NOMO-1 treated with dmso at 0.1 percent for 144 hours (cell line): ENCODE data around the gene TEX36.
"Not testable (repeated sequence)": the region's sequence is repeated elsewhere in the genome, so short reads cannot be mapped to it uniquely, and the experiment has no call there.

ENCODE experiments used
- DNase-seq: peaks from one replicate; lab custom pipeline; 2025; ENCODE audit not compliant: unreplicated experiment; lab: John Stamatoyannopoulos, UW

Gene TEX36

GRCh38 chr10:125683063-125683462 is at the start of gene TEX36:
TEX36 (minus strand) TSS chr10:125683163; CDS start chr10:125682989, 174 bp downstream.
- no peak for DNase-seq

- DNase-seq, result no peak
Measured at GRCh38 chr10:125727436-125727835, 44.5 kb upstream of the TEX36 start.

GRCh38 chr10:125726914-125727313 is 44.0 kb upstream of the TEX36 start:
- no peak for DNase-seq

- DNase-seq, result no peak
Measured at GRCh38 chr10:125722811-125723210, 39.8 kb upstream of the TEX36 start.

GRCh38 chr10:125721035-125721434 is 38.1 kb upstream of the TEX36 start:
- no peak for DNase-seq

- no peak for DNase-seq
Measured at GRCh38 chr10:125720002-125720382, 37.0 kb upstream of the TEX36 start.

- DNase-seq, result peak; percentile 96
Measured at GRCh38 chr10:125719173-125720001, 36.4 kb upstream of the TEX36 start, which contains the start of gene EDRF1. EDRF1 (plus strand) TSS chr10:125719709; CDS start chr10:125719808, 99 bp downstream.

GRCh38 chr10:125714728-125715127 is 31.8 kb upstream of the TEX36 start:
- not testable (repeated sequence) for DNase-seq

GRCh38 chr10:125711110-125711750 is 28.3 kb upstream of the TEX36 start:
- DNase-seq, result no peak

GRCh38 chr10:125709553-125710474 is 26.9 kb upstream of the TEX36 start:
- DNase-seq, result no peak

GRCh38 chr10:125708971-125709503 is 26.1 kb upstream of the TEX36 start:
- DNase-seq, result no peak

- no peak for DNase-seq
Measured at GRCh38 chr10:125707541-125708468, 24.8 kb upstream of the TEX36 start.

GRCh38 chr10:125700355-125700911 is 17.5 kb upstream of the TEX36 start:
- DNase-seq, result no peak

- no peak for DNase-seq
Measured at GRCh38 chr10:125699562-125700143, 16.7 kb upstream of the TEX36 start.

- no peak for DNase-seq
Measured at GRCh38 chr10:125698481-125698998, 15.6 kb upstream of the TEX36 start.

- DNase-seq, result not testable (repeated sequence)
Measured at GRCh38 chr10:125696884-125697283, 13.9 kb upstream of the TEX36 start.

GRCh38 chr10:125694883-125695282 is 11.9 kb upstream of the TEX36 start:
- DNase-seq, result no peak

GRCh38 chr10:125693524-125693847 is 10.5 kb upstream of the TEX36 start:
- DNase-seq, result no peak
